Smooth muscle cell (in vitro differentiated cells): ENCODE measurements around the gene AACS. TPM values are rescaled to one million over a fixed set of nuclear protein-coding genes. Genes with fewer than 3 reads are reported as not detected.

ENCODE experiments used
- DNase-seq: peaks from one replicate; lab custom pipeline; 2025; ENCODE audit not compliant: unreplicated experiment; lab: John Stamatoyannopoulos, UW
- H2AFZ ChIP-seq: fragments of 200-600 bp; sonication (generic); 2 replicates; pipeline ENCODE4 v1.6.0; 2016; ENCODE audit warnings: antibody characterized with exemption, low read depth, mild to moderate bottlenecking
- H3F3A ChIP-seq: fragments of 200-600 bp; sonication (generic); 2 replicates; pipeline ENCODE4 v1.6.0; 2017; ENCODE audit warnings: antibody characterized with exemption, low read depth
- H3K27ac ChIP-seq: fragments of 200-600 bp; sonication (generic); 2 replicates; pipeline ENCODE4 v1.5.1; 2016; ENCODE audit warnings: low read depth, mild to moderate bottlenecking
- H3K27me3 ChIP-seq: fragments of 200-600 bp; sonication (generic); 2 replicates; pipeline ENCODE4 v1.6.1; 2016; ENCODE audit warnings: low read depth, mild to moderate bottlenecking
- H3K36me3 ChIP-seq: fragments of 200-600 bp; sonication (generic); 2 replicates; pipeline ENCODE4 v1.5.1; 2016; ENCODE audit warnings: low read depth
- H3K4me1 ChIP-seq: fragments of 200-600 bp; sonication (generic); 2 replicates; pipeline ENCODE4 v1.5.1; 2016; ENCODE audit warnings: low read depth
- H3K4me2 ChIP-seq: fragments of 200-600 bp; sonication (generic); 2 replicates; pipeline ENCODE4 v1.6.0; 2016; ENCODE audit warnings: mild to moderate bottlenecking
- H3K4me3 ChIP-seq: fragments of 200-600 bp; sonication (generic); 2 replicates; pipeline ENCODE4 v1.5.1; 2016; ENCODE audit warnings: mild to moderate bottlenecking
- H3K79me2 ChIP-seq: fragments of 200-600 bp; sonication (generic); 2 replicates; pipeline ENCODE4 v1.6.0; 2016; ENCODE audit warnings: low read depth, mild to moderate bottlenecking
- H3K9ac ChIP-seq: fragments of 200-600 bp; sonication (generic); 2 replicates; pipeline ENCODE4 v1.6.0; 2016; ENCODE audit warnings: low read depth
- H3K9me3 ChIP-seq: fragments of 200-600 bp; sonication (generic); replicated peaks from 2 replicates; pipeline ENCODE4 v1.5.1; 2016; ENCODE audit warnings: low read depth
- H4K20me1 ChIP-seq: fragments of 200-600 bp; sonication (generic); 2 replicates; pipeline ENCODE4 v1.6.0; 2016; ENCODE audit warnings: low read depth
- CTCF ChIP-seq: fragments of 200-600 bp; sonication (generic); IDR thresholded peaks from 2 replicates; pipeline ENCODE4 v1.5.1; 2017; ENCODE audit warnings: borderline replicate concordance, mild to moderate bottlenecking, antibody characterized with exemption; ENCODE audit not compliant: insufficient read depth, poor library complexity, severe bottlenecking
- WGBS: methylation state at CpG from one replicate; pipeline ENCODE4 v1.1.7; 2016; ENCODE audit warnings: low lambda C conversion rate; 5-methylcytosine and 5-hydroxymethylcytosine counted together
- polyA plus RNA-seq: library from polyadenylated mRNA; unstranded; fragments of >200 nt; fragmentation: Nextera tagmentation; extraction: Ambion mirVana; gene quantifications from 2 replicates; pipeline ENCODE4 v1.2.1, GENCODE V29; 2016
- total RNA-seq: library from RNA; depleted of rRNA; stranded (reverse); fragments of >200 nt; gene quantifications from 2 replicates; pipeline ENCODE4 v1.2.3, GENCODE V29; 2014

AACS gene
- total and polyA plus RNA-seq, 2 experiments from 2014 or later = 8.0 to 15.6 TPM

- H3K9me3 ChIP-seq = no peaks in the 10 kb centered on the region
- H3K4me2 ChIP-seq = no peak overlapping the region
- H3K27ac ChIP-seq = no peak overlapping the region
- no peak for DNase-seq
- no peaks in the 10 kb centered on the region for H3K36me3 ChIP-seq
- WGBS = 93% methylated on average over 8 of the region's 9 CpGs
- H3K4me3 ChIP-seq = no peak overlapping the region
- no peaks in the 10 kb centered on the region for H3F3A ChIP-seq
- no peaks in the 10 kb centered on the region for H3K79me2 ChIP-seq
- H2AFZ ChIP-seq = no peak overlapping the region
- no peak overlapping the region for H3K9ac ChIP-seq
- no peaks in the 10 kb centered on the region for H3K4me1 ChIP-seq
- no peak for TF ChIP-seq CTCF
- H4K20me1 ChIP-seq = no peaks in the 10 kb centered on the region
- no peaks in the 10 kb centered on the region for H3K27me3 ChIP-seq
These were observed 48.6 kb downstream of the AACS start for GRCh38 chr12:125113789-125114188.

- Histone ChIP-seq H3K4me1 (no peaks in the 10 kb centered on the region), H3K4me3 (no peak overlapping the region), H3K36me3 (no peaks in the 10 kb centered on the region), H3K9ac (no peak overlapping the region), H3K9me3 (no peaks in the 10 kb centered on the region), H4K20me1 (no peaks in the 10 kb centered on the region), H3K27me3 (no peaks in the 10 kb centered on the region), H3F3A (no peaks in the 10 kb centered on the region), H3K79me2 (no peaks in the 10 kb centered on the region), H3K4me2 (no peak overlapping the region), H3K27ac (no peak overlapping the region), H2AFZ (no peak overlapping the region)
- WGBS = 99% methylated on average over 40 of the region's 40 CpGs
- DNase-seq = no peak
- TF ChIP-seq CTCF = no peak
These were observed 49.3 kb downstream of the AACS start for GRCh38 chr12:125114365-125115141.

GRCh38 chr12:125120566-125120965 is 55.3 kb downstream of the AACS start:
- no peak for TF ChIP-seq CTCF
- H3K36me3 ChIP-seq = no peaks in the 10 kb centered on the region
- H3K9ac ChIP-seq = no peak overlapping the region
- H3F3A ChIP-seq = no peaks in the 10 kb centered on the region
- WGBS = 98% methylated on average over 12 of the region's 12 CpGs
- H3K4me1 ChIP-seq = no peaks in the 10 kb centered on the region
- no peaks in the 10 kb centered on the region for H3K79me2 ChIP-seq
- no peak overlapping the region for H2AFZ ChIP-seq
- H3K9me3 ChIP-seq = no peaks in the 10 kb centered on the region
- H3K27me3 ChIP-seq = no peaks in the 10 kb centered on the region
- no peak for DNase-seq
- H3K4me2 ChIP-seq = no peak overlapping the region
- H3K27ac ChIP-seq = no peak overlapping the region
- H3K4me3 ChIP-seq = no peak overlapping the region
- H4K20me1 ChIP-seq = no peaks in the 10 kb centered on the region

GRCh38 chr12:125121106-125121505 is 55.9 kb downstream of the AACS start:
- Histone ChIP-seq H3K9me3 (no peaks in the 10 kb centered on the region), H3K27ac (no peak overlapping the region), H3K9ac (no peak overlapping the region), H3F3A (no peaks in the 10 kb centered on the region), H4K20me1 (no peaks in the 10 kb centered on the region), H3K4me3 (no peak overlapping the region), H3K27me3 (no peaks in the 10 kb centered on the region), H2AFZ (no peak overlapping the region), H3K4me1 (no peaks in the 10 kb centered on the region), H3K4me2 (no peak overlapping the region), H3K36me3 (no peaks in the 10 kb centered on the region), H3K79me2 (no peaks in the 10 kb centered on the region)
- TF ChIP-seq CTCF = no peak
- WGBS = 96% methylated on average over 14 of the region's 14 CpGs
- DNase-seq = no peak
